Measurements from ENCODE around the gene AFP.

DNA sequence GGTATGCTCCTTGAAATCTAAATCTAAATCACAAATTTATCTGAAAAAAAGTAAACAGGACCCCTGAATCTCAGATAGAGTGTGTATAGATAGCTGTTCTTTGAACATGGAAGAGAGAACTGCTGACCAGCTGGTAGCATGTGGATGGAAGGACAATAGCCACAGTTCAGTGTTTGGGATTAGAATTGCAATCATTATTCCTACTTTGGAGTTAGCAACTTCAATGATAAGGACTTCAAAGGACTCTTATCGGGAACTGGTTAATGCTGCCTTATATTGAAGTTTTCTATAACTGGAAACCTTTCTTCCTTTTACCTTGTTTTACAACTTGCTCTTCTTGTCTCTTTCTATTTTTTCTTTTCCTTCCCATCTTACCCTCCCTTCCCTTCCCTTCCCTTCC, 50.5 kb downstream of the AFP start:
- TF ChIP-seq FOXM1 (IDR thresholded peaks at IDR 0.05; ENCODE audit: borderline replicate concordance) (no peak), CTBP1 (IDR thresholded peaks at IDR 0.05; ENCODE audit: borderline replicate concordance) (no peak), SP1 (IDR thresholded peaks at IDR 0.05) (no peak), BHLHE40 (IDR thresholded peaks at IDR 0.05; ENCODE audit: borderline replicate concordance) (no peak), FOXK2 (IDR thresholded peaks at IDR 0.05) (no peak)

Data from HEK293T (cell line).